Activated CD4-positive, alpha-beta T cell treated with anti-CD3 and anti-CD28 coated beads, Interleukin-2, amount 50 U/mL, for 48 hours (primary cell): ENCODE results near the gene TBC1D14.

ENCODE experiments used
- DNase-seq, 2 experiments: peaks; one replicate each; pipeline ENCODE4 v3.0.0-alpha.2; 2020

Gene TBC1D14

GRCh38 chr4:6932475-6932874 lies 22.8 kb downstream of the TBC1D14 start:
- DNase-seq = no peak

DNA sequence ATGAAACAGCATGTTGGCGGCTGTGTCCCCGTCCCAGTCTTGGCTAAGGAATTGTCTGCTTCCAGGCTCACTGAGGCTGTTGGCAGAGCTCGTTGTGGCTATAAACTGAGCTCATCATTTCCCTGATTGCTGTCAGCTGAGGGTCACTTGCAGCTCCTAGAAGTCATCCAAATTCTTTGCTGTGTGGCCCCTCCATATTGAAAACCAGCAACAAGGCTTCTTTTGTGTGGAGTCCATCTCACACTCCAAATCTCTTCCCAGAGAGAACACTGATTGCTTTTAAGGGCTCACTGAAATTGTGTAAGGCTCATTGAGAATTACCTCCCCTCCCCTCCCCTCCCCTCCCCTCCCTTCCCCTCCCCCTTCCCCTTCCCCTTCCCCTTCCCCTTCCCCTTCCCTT lies 23.3 kb downstream of the TBC1D14 start:
- DNase-seq = no peak

GRCh38 chr4:6933691-6934430 lies 24.2 kb downstream of the TBC1D14 start:
- no peak for DNase-seq

- DNase-seq = no peak
These were observed 26.3 kb downstream of the TBC1D14 start for GRCh38 chr4:6935965-6936364.

DNA sequence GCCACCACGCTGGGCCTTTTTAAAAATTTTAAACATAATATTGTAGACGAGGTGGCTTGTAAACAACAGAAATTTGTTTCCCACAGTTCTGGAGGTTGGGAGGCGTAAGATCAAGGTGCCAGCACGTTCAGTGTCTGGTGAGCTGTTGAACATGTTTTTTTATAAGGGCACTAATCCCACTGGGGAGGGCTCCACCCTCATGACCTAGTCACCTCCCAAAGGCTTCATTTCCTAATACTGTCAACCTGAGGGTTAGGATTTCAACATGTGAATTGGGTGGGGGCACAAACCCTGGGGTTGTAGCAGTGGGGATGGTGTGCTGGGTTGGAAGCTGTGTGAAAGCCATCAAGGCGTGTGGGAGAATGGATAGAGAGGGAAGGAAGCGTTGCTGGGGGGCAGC lies 27.6 kb downstream of the TBC1D14 start:
- DNase-seq = no peak

- DNase-seq = no peak
These were observed 28.1 kb downstream of the TBC1D14 start for GRCh38 chr4:6937754-6938153.

- DNase-seq = no peak
These were observed 28.6 kb downstream of the TBC1D14 start for GRCh38 chr4:6938237-6938636.

GRCh38 chr4:6938647-6939271 lies 29.1 kb downstream of the TBC1D14 start:
- no peak for DNase-seq

DNA sequence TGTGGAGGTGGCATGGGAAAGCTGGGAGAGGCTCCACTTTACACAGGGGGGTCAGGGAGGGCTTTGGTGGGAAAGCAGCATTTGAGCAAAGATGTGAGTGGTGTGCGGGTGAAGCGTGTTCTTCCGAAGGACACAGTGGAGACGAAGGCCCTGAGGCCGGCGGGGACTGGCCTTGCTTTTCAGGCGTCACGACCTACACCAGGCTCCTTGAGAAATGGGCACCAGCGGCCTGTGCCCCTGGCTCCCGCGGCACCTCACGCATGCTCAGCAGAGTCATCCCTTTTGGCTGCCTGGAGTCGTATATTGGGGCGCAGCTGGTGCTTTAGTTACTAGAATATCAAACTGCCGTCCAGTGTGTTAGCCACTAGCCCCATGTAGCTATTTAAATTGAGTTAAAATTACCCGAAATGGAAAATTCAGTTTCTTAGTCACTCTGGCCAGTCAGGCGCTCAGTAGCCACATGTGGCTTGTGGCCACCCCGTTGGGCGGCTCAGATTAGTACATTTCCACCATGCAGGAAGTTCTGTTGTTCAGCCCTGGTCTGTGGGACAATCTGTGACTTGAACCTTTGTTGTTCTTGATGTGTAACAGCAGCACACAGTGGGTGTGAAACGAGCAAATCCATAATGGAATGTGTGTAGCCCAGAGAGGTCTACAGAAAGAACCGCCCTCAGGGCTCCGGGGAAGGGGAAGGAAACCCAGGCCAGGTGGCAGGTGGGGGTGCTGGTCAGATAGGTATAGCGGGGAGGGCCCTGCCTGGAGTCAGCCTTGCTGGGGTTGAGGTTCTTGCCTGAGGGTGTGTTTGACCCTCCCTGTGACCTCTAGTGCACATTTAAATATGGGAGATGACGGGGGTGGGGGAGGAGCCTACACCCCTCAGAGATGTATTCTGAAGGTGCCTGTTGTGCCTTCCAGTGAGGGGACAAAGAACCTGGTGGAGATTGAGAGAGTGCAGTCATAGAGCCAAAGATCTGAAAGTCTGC lies 30.4 kb downstream of the TBC1D14 start:
- DNase-seq = no peak

- DNase-seq = no peak
These were observed 31.1 kb downstream of the TBC1D14 start for GRCh38 chr4:6940744-6941137.

DNA sequence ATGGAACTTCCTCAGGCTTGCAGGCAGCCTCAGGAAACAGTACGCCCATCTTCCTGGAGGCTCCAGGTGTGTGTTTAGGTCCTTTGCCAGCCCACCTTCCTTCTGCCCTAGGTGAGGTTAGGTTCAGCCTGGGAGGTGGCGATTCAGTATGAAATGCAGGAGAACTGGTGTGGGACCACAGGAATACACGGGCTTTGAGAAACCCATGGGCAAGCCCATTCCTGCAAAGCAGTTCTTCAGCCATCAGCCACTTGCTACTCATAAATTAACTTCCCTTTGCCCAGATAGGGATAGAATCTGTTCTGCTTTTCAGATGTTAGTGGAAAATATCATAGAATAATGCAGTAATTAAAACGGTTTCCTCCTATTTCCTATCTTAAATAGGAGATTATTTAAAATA lies 32.2 kb downstream of the TBC1D14 start:
- no peak for DNase-seq

- DNase-seq = peak; percentile 44 to 51
These were observed 32.7 kb downstream of the TBC1D14 start for GRCh38 chr4:6942238-6942800.

- no peak for DNase-seq
These were observed 33.6 kb downstream of the TBC1D14 start for GRCh38 chr4:6943012-6943884.

DNA sequence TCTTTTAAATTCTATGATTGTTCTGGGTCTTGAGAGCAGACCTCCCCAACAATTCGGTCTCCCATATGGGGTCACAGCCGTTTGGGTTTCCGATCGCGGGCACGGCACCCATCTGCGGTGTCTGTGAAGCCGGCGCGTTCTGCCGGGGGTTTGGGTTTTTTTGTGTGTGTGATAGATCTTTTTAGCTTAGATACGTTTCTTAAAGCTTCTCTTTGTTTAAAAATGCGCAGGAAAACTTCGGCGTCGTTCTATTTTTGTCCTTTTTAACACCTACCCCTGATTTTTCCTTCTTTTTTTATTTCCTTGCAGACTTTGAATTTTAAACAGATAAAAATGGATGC lies 34.2 kb downstream of the TBC1D14 start:
- DNase-seq = no peak

- DNase-seq = no peak
These were observed 34.9 kb downstream of the TBC1D14 start for GRCh38 chr4:6944301-6945051.

DNA sequence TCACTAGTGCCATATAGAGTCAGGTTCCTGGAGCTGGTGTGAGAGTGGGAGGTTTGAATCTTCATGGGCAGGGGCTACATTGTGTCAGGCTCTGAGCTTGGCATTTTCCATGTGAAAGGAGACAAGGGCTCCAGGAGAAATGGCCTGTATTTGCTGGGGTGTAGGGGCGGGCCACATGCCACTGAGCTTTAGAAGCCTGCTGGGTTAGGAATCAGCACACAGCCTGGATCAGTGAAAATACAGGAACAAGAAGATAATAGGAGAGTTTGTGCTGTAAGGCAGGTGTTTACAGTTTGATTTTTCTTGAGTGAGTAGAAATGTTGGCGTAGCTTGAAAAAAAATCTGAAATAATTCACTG lies 35.4 kb downstream of the TBC1D14 start:
- no peak for DNase-seq

DNA sequence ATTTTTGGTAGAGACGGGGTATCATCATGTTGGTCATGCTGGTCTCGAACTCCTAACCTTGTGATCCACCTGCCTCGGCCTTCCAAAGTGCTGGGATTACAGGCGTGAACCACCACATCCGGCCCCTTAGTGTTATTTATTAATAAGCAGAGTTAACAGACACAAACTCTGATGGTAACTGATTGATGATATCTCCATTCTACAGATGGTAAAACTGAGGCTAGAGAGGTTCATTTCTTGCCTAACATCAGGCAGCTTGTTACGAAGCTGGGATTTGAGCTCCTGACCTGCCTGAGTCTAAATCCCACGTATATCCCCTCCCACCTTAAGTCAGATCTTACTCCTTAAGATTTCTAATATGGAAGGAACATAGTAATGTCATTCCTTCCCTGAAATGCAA lies 36.9 kb downstream of the TBC1D14 start:
- DNase-seq = no peak

DNA sequence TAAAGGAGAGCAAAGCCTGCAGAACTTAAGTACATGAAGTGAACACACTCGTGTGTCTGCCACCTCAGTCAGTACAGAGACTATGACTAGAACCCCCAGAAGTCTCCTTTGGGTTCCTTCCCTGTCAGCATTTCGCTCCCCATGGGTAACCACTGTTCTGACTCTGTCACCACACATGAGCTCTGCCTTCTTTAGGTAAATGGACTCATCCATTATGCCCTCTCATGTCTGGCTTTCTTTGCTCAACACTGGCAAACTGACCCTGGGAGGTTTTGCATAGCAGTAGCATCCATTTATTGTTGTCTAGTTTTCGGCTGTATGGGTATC lies 38.5 kb downstream of the TBC1D14 start:
- no peak for DNase-seq

GRCh38 chr4:6951880-6952381 lies 42.3 kb downstream of the TBC1D14 start:
- no peak for DNase-seq

DNA sequence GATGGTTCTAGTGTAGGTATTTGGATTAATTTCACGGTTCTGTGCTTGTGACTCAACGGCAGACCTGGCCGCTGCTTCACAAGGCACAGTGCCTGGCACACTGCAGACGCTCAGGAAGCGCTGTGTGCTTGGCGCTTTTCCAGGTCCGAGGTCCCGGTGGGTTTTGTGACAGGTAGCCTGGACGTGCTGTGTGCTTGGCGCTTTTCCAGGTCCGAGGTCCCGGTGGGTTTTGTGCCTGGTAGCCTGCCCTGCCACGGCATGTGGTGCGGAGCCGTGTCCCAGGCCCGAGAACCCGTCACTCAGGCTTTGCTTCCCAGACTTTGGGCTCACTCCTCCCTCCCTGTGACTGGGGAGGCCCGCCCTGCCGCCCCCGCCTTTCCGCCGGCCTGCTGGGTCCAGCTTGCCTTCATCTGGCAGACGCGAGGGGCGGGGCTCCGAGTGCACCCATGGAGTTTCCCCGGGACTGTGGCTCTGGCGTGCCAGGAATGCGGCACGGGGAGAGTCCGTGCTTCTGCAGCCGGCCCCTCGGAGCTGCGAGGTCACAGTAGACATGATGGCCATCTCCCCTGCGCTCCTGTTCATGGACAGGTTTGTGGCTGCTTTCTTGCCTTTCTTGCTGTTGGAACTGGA lies 44.2 kb downstream of the TBC1D14 start:
- no peak for DNase-seq

DNA sequence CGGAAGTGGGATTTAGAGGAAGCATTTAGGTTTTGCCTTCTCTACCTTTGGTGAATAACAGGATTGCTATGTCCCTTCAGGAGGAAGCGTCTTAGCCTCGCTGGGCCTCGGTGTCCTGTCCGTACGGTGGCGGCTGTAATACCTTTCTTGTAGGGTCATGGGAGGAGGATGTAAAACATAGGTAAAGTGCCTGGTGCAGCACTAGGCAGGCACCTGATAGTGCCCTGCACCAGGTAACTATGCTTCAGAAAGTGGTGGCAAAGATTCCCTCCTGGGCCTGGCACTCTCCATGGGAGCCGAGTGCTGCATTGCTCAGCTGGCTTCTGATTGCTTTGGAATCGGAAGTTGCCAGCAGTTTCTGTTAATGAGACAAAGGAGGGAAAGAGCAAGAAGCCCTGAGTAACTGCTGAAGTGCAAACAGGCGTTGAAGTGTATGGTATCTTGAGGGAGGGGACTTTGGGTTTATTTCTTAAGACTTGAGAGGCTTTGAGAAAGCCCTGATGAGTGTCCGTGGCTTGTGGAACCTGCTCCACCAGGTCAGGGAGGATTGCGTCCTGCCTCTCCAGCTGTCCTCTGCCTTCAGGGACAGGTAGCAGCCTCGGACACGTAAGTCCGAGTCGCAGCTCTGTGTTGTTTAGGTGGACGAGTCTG lies 45.8 kb downstream of the TBC1D14 start:
- DNase-seq = no peak
